ENCODE data around the gene CMTM1. TPM values are rescaled to one million over a fixed set of nuclear protein-coding genes. Genes with fewer than 3 reads are reported as not detected.

The CMTM1 gene
- total and polyA plus RNA-seq, 2 experiments from 2014 or later, result 1.4 to 1.9 TPM

- H3K9me3 Mint-ChIP-seq, result peaks cover 12% of the 10 kb centered on the region; the same call in 2 of the 3 replicates
- no peak for DNase-seq (ENCODE audit: low spot score)
- Histone ChIP-seq H3K4me1 (ENCODE audit: insufficient read depth) (peaks cover 6% of the 10 kb centered on the region), H2AFZ (no peak overlapping the region), H3K4me3 (no peak overlapping the region), H3K27me3 (ENCODE audit: insufficient read depth) (peaks cover 18% of the 10 kb centered on the region), H3K27ac (ENCODE audit: low read depth) (no peak overlapping the region), H3K79me2 (replicated peaks; ENCODE audit: insufficient read depth) (peaks cover 5% of the 10 kb centered on the region; the same call in 1 of the 2 replicates), H3K36me3 (ENCODE audit: insufficient read depth) (no peaks in the 10 kb centered on the region), H4K20me1 (replicated peaks; ENCODE audit: insufficient read depth) (0 out of 2 replicates have a peak, but pooled peaks cover 5% of the 10 kb centered on the region), H3F3A (replicated peaks; ENCODE audit: low read depth) (peaks cover 12% of the 10 kb centered on the region; the same call in 1 of the 2 replicates), H3K9me2 (ENCODE audit: insufficient read depth) (peaks cover 3% of the 10 kb centered on the region; the same call in 1 of the 2 replicates), H3K4me2 (no peak overlapping the region)
- H3K27me3 Mint-ChIP-seq (ENCODE audit: insufficient read depth, low read depth, poor library complexity), result peaks cover 29% of the 10 kb centered on the region
- peaks cover 11% of the 10 kb centered on the region for H3K4me1 Mint-ChIP-seq
- no peak overlapping the region for H3K27ac Mint-ChIP-seq
- no peak for ATAC-seq
- H3K4me3 Mint-ChIP-seq, result no peak overlapping the region
- peaks cover 5% of the 10 kb centered on the region; the same call in 2 of the 3 replicates for H3K36me3 Mint-ChIP-seq (ENCODE audit: low read depth)
- no peak for TF ChIP-seq STAT1 (IDR thresholded peaks at IDR 0.05; ENCODE audit: unreplicated experiment)
- no peak for TF ChIP-seq EZH2 (IDR thresholded peaks at IDR 0.05; ENCODE audit: low read depth, unreplicated experiment)
- TF ChIP-seq, protein P1, sequence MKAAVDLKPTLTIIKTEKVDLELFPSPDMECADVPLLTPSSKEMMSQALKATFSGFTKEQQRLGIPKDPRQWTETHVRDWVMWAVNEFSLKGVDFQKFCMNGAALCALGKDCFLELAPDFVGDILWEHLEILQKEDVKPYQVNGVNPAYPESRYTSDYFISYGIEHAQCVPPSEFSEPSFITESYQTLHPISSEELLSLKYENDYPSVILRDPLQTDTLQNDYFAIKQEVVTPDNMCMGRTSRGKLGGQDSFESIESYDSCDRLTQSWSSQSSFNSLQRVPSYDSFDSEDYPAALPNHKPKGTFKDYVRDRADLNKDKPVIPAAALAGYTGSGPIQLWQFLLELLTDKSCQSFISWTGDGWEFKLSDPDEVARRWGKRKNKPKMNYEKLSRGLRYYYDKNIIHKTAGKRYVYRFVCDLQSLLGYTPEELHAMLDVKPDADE (IDR thresholded peaks at IDR 0.05), result no peak
- no peak for TF ChIP-seq CTCF (conservative IDR thresholded peaks at IDR 0.05; ENCODE audit: low read depth in 2 of 2)
- TF ChIP-seq EZH2phosphoT487 (IDR thresholded peaks at IDR 0.05; ENCODE audit: unreplicated experiment), result no peak
Observed at GRCh38 chr16:66554495-66554894, 11.7 kb upstream of the CMTM1 start.

DNA sequence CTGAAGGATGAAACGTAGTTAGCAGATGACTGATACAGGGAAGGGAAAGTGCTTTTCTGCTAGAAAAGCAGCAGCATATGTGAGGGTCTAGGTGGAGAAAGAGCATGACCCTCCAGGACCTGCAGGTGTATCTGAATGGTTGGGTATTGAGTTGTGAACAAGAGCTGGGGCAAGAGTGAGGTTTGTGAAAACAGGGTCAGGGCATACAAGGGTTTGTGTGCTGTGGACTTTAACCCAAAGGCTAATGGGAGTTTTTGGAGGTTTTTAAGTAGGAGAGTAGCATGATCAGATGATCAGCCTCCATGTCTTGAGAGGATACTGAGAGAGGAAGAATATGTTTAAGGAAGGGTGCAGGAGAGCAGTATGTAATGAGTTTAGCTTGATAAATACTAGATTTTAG lies 6.1 kb upstream of the CMTM1 start:
- no peak overlapping the region for H3K4me2 ChIP-seq
- no peaks in the 10 kb centered on the region for H3K27me3 Mint-ChIP-seq (ENCODE audit: insufficient read depth, low read depth, poor library complexity)
- TF ChIP-seq NANOG (IDR thresholded peaks at IDR 0.05; ENCODE audit: borderline replicate concordance) (no peak), POLR2AphosphoS5 (IDR thresholded peaks at IDR 0.05; ENCODE audit: low read depth) (no peak), ZNF114 (CRISPR knock-in tag; IDR thresholded peaks at IDR 0.05) (no peak)
- TF ChIP-seq, protein P2, sequence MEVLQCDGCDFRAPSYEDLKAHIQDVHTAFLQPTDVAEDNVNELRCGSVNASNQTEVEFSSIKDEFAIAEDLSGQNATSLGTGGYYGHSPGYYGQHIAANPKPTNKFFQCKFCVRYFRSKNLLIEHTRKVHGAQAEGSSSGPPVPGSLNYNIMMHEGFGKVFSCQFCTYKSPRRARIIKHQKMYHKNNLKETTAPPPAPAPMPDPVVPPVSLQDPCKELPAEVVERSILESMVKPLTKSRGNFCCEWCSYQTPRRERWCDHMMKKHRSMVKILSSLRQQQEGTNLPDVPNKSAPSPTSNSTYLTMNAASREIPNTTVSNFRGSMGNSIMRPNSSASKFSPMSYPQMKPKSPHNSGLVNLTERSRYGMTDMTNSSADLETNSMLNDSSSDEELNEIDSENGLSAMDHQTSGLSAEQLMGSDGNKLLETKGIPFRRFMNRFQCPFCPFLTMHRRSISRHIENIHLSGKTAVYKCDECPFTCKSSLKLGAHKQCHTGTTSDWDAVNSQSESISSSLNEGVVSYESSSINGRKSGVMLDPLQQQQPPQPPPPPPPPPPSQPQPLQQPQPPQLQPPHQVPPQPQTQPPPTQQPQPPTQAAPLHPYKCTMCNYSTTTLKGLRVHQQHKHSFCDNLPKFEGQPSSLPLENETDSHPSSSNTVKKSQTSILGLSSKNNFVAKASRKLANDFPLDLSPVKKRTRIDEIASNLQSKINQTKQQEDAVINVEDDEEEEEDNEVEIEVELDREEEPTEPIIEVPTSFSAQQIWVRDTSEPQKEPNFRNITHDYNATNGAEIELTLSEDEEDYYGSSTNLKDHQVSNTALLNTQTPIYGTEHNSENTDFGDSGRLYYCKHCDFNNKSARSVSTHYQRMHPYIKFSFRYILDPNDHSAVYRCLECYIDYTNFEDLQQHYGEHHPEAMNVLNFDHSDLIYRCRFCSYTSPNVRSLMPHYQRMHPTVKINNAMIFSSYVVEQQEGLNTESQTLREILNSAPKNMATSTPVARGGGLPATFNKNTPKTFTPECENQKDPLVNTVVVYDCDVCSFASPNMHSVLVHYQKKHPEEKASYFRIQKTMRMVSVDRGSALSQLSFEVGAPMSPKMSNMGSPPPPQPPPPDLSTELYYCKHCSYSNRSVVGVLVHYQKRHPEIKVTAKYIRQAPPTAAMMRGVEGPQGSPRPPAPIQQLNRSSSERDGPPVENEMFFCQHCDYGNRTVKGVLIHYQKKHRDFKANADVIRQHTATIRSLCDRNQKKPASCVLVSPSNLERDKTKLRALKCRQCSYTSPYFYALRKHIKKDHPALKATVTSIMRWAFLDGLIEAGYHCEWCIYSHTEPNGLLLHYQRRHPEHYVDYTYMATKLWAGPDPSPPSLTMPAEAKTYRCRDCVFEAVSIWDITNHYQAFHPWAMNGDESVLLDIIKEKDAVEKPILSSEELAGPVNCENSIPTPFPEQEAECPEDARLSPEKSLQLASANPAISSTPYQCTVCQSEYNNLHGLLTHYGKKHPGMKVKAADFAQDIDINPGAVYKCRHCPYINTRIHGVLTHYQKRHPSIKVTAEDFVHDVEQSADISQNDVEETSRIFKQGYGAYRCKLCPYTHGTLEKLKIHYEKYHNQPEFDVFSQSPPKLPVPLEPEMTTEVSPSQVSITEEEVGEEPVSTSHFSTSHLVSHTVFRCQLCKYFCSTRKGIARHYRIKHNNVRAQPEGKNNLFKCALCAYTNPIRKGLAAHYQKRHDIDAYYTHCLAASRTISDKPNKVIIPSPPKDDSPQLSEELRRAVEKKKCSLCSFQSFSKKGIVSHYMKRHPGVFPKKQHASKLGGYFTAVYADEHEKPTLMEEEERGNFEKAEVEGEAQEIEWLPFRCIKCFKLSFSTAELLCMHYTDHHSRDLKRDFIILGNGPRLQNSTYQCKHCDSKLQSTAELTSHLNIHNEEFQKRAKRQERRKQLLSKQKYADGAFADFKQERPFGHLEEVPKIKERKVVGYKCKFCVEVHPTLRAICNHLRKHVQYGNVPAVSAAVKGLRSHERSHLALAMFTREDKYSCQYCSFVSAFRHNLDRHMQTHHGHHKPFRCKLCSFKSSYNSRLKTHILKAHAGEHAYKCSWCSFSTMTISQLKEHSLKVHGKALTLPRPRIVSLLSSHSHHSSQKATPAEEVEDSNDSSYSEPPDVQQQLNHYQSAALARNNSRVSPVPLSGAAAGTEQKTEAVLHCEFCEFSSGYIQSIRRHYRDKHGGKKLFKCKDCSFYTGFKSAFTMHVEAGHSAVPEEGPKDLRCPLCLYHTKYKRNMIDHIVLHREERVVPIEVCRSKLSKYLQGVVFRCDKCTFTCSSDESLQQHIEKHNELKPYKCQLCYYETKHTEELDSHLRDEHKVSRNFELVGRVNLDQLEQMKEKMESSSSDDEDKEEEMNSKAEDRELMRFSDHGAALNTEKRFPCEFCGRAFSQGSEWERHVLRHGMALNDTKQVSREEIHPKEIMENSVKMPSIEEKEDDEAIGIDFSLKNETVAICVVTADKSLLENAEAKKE (CRISPR knock-in tag; IDR thresholded peaks at IDR 0.05), result no peak

More for the DNA sequence above, 6.1 kb upstream of the CMTM1 start:
- H3K27me3 ChIP-seq (ENCODE audit: insufficient read depth), result no peaks in the 10 kb centered on the region
- no peak overlapping the region for H2AFZ ChIP-seq
- no peak overlapping the region for H3K4me3 Mint-ChIP-seq
- 0 out of 2 replicates have a peak, but pooled peaks cover 3% of the 10 kb centered on the region for H4K20me1 ChIP-seq (replicated peaks; ENCODE audit: insufficient read depth)
- no peaks in the 10 kb centered on the region for H3F3A ChIP-seq (replicated peaks; ENCODE audit: low read depth)
- H3K4me3 ChIP-seq, result no peak overlapping the region
- no peaks in the 10 kb centered on the region for H3K9me2 ChIP-seq (ENCODE audit: insufficient read depth)
- DNase-seq (ENCODE audit: low spot score) (no peak), ATAC-seq (no peak)
- no peaks in the 10 kb centered on the region for H3K9me3 Mint-ChIP-seq
- no peak overlapping the region for H3K27ac Mint-ChIP-seq
- 0 out of 2 replicates have a peak, but pooled peaks cover 5% of the 10 kb centered on the region for H3K79me2 ChIP-seq (replicated peaks; ENCODE audit: insufficient read depth)
- no peak overlapping the region for H3K27ac ChIP-seq (ENCODE audit: low read depth)
- no peaks in the 10 kb centered on the region; the same call in 2 of the 3 replicates for H3K36me3 Mint-ChIP-seq (ENCODE audit: low read depth)
- H3K4me1 ChIP-seq (ENCODE audit: insufficient read depth), result no peaks in the 10 kb centered on the region
- H3K4me1 Mint-ChIP-seq, result no peaks in the 10 kb centered on the region
- H3K36me3 ChIP-seq (ENCODE audit: insufficient read depth), result no peaks in the 10 kb centered on the region
